ENCODE measurements around the gene SURF2. TPM values are rescaled to one million over a fixed set of nuclear protein-coding genes. Genes with fewer than 3 reads are reported as not detected.

SURF2 gene
- total RNA-seq, 3 donors from 2014 or later, result 8.7 to 15.0 (median 11.4) TPM

DNA sequence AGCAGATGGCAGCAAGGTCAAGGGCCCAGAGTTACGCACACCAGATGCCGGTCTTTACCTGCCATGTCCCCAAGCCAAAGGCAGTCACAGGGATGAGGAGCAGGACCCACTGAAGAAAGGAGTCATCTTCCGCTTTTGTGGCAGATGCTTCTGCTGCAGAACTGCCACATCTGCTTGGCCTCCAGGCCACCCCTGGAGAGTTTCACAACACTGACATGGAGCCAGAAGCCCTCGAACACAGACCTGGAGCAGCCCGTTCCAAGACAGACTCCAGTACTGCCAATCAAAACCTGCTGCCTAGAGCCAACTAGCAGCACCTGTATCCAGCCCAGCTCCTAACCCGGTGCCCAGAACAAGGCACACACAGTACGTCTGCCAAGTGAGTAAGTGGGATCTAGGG lies 1.6 kb upstream of the SURF2 start:
- intact Hi-C loops (cut with DNase I, micrococcal nuclease), result no loop called here
- no peaks in the 10 kb centered on the region for H3K9me3 ChIP-seq
- DNase-seq (peak in 1 of 3 donors; percentile 19), ATAC-seq (no peak)
- no peak overlapping the region for H3K4me3 ChIP-seq
- TF ChIP-seq, protein P1, sequence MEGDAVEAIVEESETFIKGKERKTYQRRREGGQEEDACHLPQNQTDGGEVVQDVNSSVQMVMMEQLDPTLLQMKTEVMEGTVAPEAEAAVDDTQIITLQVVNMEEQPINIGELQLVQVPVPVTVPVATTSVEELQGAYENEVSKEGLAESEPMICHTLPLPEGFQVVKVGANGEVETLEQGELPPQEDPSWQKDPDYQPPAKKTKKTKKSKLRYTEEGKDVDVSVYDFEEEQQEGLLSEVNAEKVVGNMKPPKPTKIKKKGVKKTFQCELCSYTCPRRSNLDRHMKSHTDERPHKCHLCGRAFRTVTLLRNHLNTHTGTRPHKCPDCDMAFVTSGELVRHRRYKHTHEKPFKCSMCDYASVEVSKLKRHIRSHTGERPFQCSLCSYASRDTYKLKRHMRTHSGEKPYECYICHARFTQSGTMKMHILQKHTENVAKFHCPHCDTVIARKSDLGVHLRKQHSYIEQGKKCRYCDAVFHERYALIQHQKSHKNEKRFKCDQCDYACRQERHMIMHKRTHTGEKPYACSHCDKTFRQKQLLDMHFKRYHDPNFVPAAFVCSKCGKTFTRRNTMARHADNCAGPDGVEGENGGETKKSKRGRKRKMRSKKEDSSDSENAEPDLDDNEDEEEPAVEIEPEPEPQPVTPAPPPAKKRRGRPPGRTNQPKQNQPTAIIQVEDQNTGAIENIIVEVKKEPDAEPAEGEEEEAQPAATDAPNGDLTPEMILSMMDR (IDR thresholded peaks at IDR 0.05), result no peak
- peaks cover 22% of the 10 kb centered on the region for H3K4me1 ChIP-seq (ENCODE audit: low read depth)
- H3K36me3 ChIP-seq (ENCODE audit: low read depth), result peaks cover 20% of the 10 kb centered on the region

DNA sequence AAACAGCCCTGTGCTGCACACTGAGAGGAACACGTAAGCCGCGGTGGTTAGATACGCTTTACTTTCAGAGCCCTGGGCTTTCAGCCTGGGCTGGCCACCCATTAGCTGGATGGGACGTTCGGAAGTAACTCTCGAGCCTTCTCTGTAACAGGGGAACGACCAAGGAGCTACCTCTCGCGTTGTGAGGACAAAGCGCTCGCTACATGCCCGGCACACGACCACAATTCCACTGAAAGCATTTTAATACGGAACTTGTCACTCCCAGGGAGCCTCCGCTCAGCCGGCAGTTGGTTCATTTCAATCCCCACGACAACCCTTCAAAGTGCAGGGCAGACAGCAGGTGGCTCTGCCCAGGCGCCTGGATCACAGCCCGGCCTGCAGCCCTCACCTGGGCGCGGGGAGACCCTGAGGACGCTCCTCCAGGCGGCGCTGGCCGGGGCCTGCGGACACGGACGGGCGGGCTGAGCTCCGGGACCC lies 431 bp upstream of the SURF2 start:
- peaks cover 9% of the 10 kb centered on the region for H3K36me3 ChIP-seq (ENCODE audit: low read depth)
- no peaks in the 10 kb centered on the region for H3K9me3 ChIP-seq
- DNase-seq, result no peak
- intact Hi-C loops (cut with DNase I, micrococcal nuclease), result no loop called here
- TF ChIP-seq, protein P1 (IDR thresholded peaks at IDR 0.05), result no peak
- ATAC-seq, result peak; percentile 52
- peaks cover 20% of the 10 kb centered on the region for H3K4me1 ChIP-seq (ENCODE audit: low read depth)
- H3K4me3 ChIP-seq, result peak overlapping the region; percentile 65

DNA sequence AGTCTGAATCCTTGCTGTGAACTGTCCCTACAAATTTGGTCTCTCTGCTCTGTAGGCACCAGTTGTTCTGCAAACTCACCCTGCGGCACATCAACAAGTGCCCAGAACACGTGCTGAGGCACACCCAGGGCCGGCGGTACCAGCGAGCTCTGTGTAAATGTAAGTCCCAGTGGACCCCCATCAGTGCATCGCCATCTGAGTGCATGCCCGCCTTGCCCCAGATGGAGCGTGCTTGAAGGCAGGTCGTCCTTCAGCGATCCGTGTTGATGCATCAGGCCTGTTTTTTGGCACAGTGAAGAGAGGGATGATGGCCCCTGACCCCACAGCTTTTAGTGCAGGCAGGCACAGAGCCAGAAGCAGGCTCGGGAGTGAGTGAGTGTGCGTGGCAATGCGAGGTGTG lies 1.3 kb downstream of the SURF2 start:
- peaks cover 6% of the 10 kb centered on the region for H3K36me3 ChIP-seq (ENCODE audit: low read depth)
- peaks cover 20% of the 10 kb centered on the region for H3K4me1 ChIP-seq (ENCODE audit: low read depth)
- no peaks in the 10 kb centered on the region for H3K9me3 ChIP-seq
- TF ChIP-seq, protein P1 (IDR thresholded peaks at IDR 0.05), result no peak
- ATAC-seq (no peak), DNase-seq (peak in 1 of 3 donors; percentile 28)
- intact Hi-C loops (cut with DNase I, micrococcal nuclease), result no loop called here
- no peak overlapping the region for H3K4me3 ChIP-seq

DNA sequence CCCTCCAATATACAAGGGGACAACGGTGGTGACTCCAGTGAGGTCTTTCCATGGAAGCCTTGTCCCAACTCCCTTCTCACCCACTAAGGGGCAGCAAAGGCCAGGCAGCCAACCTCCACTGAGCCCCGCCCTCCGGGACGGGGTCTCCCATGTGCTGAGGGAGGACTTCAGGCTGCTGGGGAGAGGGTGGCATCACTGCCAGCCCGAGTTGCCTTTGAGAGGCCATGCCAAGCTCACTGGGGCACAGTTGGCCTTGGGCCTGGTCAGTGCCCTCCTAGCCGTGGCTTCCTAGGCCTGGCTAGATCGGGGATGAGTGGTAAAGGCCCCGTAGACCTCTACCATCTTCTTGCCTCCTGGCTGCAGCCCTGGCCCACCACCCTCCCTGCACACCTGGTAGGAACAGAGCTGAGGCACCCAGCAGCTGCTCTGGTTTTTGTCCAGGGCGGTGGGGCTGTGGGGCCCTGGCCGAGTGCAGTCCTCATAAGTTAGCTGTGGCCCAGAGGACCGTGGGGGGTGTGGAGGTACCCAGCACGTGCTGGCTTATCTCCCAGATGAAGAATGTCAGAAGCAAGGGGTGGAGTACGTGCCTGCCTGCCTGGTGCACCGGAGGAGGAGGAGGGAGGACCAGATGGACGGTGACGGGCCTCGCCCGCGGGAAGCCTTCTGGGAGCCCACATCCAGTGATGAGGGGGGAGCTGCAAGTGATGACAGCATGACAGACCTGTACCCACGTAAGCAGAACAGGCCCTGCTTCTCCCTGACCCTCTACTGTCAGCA lies 3.2 kb downstream of the SURF2 start:
- peaks cover 20% of the 10 kb centered on the region for H3K4me1 ChIP-seq (ENCODE audit: low read depth)
- DNase-seq (peak in 2 of 3 donors; percentile 26 to 50), ATAC-seq (no peak)
- intact Hi-C loops (cut with DNase I, micrococcal nuclease), result no loop called here
- H3K4me3 ChIP-seq, result no peak overlapping the region
- H3K9me3 ChIP-seq, result no peaks in the 10 kb centered on the region
- H3K36me3 ChIP-seq (ENCODE audit: low read depth), result peaks cover 18% of the 10 kb centered on the region
- TF ChIP-seq, protein P1 (IDR thresholded peaks at IDR 0.05), result no peak

DNA sequence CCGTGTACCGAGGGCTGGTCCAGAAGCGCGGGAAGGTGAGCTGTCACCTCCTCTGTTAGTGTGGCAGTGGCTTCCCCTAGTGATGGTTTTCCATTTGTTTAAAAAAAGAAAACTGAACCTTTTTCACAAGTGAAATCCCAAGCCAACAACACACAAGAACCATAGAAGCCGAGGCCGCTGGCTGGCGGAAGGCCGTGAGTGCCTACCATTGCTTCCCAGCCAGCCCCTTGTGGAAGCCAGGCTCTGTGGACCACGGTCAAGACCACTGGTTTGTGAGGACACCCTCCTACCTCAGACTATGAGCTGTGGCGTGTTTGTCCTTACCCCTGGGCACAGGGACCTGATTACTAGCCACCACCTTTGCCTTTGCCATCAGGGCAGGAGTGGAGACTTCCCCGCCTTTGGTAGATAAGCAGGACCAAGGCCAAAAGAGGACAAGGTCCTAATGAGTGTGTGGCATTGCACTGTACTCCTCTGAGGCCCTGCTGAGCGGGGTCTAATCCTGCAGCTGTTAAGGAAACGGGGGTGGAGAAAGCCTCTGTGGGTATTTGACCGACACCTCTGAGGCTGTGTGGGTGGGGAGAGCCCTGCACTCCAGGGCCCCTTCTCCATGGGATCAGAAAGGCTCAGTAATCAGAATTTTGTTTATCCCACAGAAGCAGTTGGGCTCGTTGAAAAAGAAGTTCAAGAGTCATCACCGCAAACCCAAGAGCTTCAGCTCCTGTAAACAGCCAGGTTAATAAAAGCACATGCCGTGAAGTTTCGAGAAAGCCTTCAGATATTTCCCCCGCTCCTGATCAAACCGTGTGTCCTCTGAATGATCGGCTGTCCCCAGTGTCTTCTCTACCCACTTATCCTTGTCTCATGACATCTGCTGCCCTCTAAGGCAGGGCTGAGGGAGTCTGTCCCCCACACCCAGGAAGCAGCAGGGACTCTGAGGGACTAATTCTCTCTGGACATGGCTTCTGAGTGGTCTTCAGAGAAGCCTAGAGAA lies 4.3 kb downstream of the SURF2 start:
- intact Hi-C loops (cut with DNase I, micrococcal nuclease), result no loop called here
- ATAC-seq (no peak), DNase-seq (peak in 2 of 3 donors; percentile 18 to 21)
- Histone ChIP-seq H3K4me1 (ENCODE audit: low read depth) (peaks cover 11% of the 10 kb centered on the region), H3K9me3 (no peaks in the 10 kb centered on the region), H3K36me3 (ENCODE audit: low read depth) (peaks cover 18% of the 10 kb centered on the region), H3K4me3 (no peak overlapping the region)
- TF ChIP-seq, protein P1 (IDR thresholded peaks at IDR 0.05), result no peak
